AG09309 (cell line): ENCODE results near the gene RAB43.
"Not testable (repeated sequence)": the region's sequence is repeated elsewhere in the genome, so short reads cannot be mapped to it uniquely, and the experiment has no call there.

Experiments
- DNase-seq: peaks from one replicate; pipeline ENCODE4 v3.0.0-alpha.2; 2010; ENCODE audit warnings: low read depth
- H3K4me3 ChIP-seq: 2 replicates; pipeline ENCODE4 v1.5.1; 2011; ENCODE audit warnings: mild to moderate bottlenecking, low read depth, low read length, moderate library complexity; ENCODE audit not compliant: control insufficient read depth
- TF ChIP-seq, protein P1 (sequence below): IDR thresholded peaks from 2 replicates; pipeline ENCODE4 v1.5.1; 2011; ENCODE audit warnings: mild to moderate bottlenecking, low read depth, low read length, inconsistent platforms; ENCODE audit not compliant: insufficient read depth, control insufficient read depth; ENCODE audit errors: missing control alignments

RAB43 gene

DNA sequence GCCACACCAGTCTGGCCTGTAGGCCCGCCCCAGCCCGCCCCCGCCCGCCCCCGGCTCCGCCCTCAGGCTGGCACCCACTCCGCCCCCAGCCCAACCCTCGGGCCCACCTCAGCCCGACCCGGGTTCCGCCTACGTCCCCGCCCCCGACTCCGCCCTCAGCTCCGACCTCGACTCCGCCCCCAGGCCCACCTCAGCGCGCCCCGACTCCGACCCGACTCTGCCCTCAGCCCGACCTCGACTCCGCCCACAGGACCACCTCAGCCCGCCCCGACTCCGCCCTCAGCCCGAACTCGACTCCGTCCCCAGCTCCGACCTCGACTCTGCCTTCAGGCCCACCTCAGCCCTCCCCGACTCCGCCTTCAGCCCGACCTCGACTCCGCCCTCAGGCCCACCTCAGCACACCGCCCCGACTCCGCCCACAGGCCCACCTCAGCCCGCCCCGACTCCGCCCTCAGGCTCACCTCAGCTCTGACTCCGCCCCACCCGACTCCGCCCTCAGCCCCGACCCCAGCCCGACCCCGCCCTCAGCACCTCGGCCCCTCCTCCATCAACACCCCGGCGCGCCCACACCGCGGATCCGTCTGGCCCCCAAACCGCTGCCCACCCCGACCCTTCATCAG lies at the start of gene RAB43:
Gene RAB43, minus strand, starts transcription at position 13 of the 620 bp plus-strand sequence. CDS start 315 bp downstream, outside the sequence.
- H3K4me3 ChIP-seq = peak within 1 kb of the TSS; percentile 84
- TF ChIP-seq, protein P1, sequence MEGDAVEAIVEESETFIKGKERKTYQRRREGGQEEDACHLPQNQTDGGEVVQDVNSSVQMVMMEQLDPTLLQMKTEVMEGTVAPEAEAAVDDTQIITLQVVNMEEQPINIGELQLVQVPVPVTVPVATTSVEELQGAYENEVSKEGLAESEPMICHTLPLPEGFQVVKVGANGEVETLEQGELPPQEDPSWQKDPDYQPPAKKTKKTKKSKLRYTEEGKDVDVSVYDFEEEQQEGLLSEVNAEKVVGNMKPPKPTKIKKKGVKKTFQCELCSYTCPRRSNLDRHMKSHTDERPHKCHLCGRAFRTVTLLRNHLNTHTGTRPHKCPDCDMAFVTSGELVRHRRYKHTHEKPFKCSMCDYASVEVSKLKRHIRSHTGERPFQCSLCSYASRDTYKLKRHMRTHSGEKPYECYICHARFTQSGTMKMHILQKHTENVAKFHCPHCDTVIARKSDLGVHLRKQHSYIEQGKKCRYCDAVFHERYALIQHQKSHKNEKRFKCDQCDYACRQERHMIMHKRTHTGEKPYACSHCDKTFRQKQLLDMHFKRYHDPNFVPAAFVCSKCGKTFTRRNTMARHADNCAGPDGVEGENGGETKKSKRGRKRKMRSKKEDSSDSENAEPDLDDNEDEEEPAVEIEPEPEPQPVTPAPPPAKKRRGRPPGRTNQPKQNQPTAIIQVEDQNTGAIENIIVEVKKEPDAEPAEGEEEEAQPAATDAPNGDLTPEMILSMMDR = no peak
- no peak for DNase-seq

DNA sequence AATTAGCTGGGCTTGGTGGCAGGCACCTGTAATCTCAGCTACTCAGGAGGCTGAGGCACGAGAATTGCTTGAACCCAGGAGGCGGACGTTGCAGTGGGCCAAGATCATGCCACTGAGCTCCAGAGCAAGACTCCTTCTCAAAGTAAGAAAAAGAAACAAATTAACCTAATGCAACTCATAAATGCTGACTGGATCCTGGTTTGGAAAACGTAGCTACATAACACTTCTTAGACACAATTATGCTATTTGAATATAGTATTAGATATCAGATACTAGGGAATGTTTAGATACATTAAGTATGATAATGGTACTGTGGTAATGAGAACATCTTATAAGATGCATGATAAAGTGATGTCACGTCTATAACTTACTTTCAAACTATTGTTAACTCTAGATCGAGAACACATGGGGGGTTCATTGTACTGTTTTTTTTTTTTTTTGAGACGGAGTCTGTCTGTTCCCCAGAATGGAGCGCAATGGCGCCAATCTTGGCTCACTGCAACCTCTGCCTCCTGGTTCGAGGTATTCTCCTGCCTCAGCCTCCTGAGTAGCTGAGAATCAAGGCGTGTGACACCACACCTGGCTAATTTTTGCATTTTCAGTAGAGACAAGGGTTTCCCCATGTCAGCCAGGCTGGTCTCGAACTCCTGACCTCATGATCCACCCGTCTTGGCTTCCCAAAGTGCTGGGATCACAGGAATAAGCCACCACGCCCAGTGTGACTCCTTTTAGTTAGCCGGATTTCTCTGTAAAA lies 45.2 kb upstream of the RAB43 start:
- no peak overlapping the region for H3K4me3 ChIP-seq
- DNase-seq = no peak
- TF ChIP-seq, protein P1 = no peak

DNA sequence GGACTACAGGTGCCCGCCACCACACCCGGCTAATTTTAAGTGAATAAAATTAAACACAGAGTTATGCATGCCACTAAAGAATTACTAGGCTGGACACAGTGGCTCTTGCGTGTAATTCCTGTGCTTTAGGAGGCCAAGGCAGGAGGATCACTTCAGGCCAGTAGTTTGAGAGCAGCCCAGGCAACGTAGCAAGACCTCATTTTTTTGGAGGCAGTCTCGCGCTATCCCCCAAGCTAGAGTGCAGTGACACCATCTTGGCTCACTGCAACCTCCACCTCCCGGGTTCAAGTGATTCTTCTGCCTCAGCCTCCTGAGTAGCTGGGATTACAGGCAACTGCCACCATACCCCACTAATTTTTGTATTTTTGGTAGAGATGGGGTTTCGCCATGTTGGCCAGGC lies 44.0 kb upstream of the RAB43 start:
- DNase-seq, H3K4me3 ChIP-seq: not testable (repeated sequence)

DNA sequence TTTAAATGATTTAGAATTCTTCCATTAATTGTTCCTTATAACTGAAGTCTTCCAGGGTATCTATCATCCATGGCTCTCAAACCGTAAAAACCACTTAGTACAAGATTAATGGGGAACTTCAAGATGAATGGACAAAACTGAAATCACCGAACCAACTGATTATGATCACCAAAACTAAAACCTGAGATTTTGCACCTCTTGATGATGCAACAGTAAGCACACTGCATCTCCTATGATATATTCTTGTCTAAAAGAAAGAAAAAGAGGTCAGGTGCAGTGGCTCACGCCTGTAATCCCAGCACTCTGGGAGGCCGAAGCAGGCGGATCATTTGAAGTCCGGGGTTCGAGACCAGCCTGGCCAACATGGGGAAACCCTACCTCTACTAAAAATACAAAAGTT lies 42.9 kb upstream of the RAB43 start:
- H3K4me3 ChIP-seq = no peak overlapping the region
- DNase-seq = no peak
- TF ChIP-seq, protein P1 = no peak

DNA sequence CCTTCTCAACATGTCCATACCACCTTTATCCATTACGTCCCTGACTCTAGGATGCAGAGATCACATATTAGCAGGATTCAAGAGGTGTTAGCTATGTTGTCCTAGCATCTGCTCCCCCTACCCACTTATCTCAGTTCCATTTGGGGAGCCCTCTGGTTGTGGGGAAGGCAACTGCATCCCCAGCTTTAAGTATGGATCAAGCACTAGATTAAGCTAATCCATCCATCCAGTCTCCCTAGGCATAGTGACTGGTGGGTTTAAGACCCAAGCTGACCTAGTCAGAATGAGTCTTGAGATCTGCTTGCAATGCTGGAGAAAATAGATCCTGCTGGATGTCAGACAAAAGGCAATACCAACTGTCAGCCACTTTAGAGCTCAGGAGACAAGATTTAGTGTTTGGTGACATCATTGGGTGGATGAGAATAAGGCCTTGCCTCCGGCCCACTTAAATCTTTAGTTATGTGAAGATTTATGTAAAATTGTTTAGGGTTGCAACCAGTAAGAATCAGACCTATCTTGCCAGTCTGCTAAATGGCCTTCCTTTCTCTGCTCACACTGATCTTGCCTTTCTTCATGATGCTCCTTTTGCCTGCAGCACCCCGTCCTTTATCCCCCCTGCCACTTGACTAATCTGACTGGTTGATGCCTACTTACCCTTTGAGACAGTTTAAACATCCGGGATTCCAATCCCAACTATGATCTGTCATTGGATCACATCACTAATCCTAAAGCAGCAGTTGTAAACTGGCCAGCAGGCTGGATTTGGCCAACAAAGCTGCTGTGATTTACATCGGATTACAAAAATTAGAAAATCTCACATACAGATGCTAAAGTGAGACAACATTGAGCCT lies 41.4 kb upstream of the RAB43 start:
- TF ChIP-seq, protein P1 = peak; percentile 29
- H3K4me3 ChIP-seq = no peak overlapping the region

DNA sequence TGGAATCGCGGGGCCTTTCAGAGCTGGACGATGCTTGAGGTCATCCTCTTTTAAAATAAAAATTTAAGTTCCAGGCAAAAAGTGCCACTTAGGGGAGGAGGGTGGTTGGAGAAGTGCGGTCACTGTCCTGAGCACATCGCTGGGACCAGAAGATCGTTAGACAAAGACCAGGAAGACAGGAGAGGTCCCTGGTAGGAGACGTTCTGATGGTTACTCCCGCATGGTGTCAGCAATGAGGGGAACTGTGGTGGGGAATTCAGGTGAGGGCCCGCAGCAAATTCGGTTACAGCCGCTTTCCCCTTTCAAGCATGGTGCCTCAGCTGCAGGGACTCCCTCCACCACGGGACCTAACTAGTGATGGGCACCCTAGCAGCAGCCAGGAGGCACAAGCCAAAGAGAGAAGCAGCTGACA lies 40.3 kb upstream of the RAB43 start:
- DNase-seq = no peak
- H3K4me3 ChIP-seq = peak overlapping the region; percentile 55
- TF ChIP-seq, protein P1 = no peak

More for the DNA sequence above, 41.4 kb upstream of the RAB43 start:
- no peak for DNase-seq
